GM21515 (cell line): ENCODE results near the gene AARSD1.
"Not testable (repeated sequence)": the region's sequence is repeated elsewhere in the genome, so short reads cannot be mapped to it uniquely, and the experiment has no call there.

ENCODE experiments used
- ATAC-seq: cut with Tn5 transposase; IDR thresholded peaks from one replicate; pipeline ENCODE4 v1.9.1; 2021; ENCODE audit not compliant: unreplicated experiment

AARSD1 gene

DNA sequence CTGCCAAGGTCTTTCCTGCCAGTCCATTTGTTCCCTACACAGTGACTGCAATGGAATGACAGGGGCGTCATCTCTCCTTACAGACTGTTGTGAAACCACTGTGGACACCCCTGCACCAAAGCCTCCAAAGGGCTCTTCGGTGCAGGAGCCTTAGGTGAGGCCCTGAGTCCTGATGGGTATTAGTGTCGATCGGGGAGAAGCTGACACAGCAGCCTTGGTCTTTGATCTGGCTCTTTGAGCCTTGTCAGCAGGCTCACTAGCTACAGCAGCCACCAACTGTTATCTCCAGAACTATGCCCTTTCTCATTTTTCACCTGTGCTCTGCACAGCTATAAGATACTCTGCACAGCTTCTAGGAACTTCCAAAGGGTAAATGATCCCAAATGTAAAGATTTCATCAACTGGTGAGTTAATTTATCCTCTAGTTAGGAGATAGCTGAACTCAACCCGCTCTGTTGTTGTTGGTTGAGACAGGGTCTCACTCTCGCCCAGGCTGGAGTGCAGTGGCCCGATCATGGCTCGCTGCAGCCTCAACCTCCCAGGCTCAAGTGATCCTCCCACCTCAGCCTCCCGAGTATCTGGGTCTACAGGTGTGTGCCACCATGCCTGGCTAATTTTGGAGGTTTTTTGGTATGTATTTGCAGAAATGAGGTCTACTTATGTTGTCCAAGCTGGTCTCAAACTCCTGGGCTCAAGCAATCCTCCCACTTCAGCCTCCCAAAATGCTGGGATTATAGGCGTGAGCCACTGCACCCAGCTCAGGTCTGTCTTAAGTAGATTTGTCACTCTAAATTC, 44.0 kb downstream of the AARSD1 start:
- ATAC-seq, result no peak

DNA sequence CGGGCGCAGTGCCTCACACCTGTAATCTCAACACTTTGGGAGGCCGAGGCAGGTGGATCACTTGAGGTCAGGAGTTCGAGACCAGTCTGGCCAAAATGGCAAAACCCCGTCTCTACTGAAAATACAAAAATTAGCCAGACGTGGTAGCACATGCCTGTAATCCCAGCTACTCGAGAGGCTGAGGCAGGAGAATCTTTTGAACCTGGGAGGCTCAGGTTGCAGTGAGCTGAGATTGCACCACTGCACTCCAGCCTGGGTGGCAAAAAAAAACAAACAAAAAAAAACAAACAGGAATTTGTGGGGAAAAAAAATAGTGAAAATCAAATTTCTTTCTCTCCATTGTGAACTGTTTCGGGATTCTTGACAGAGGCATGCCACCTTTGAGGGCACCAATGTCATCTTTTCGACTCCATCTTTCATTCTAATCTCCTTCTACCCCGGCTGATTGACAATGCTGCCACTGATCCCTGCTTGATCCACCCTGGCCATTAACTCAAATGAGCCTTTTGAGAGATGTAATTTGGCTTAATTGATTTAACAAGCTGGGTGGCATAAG, 44.7 kb downstream of the AARSD1 start:
- not testable (repeated sequence) for ATAC-seq

DNA sequence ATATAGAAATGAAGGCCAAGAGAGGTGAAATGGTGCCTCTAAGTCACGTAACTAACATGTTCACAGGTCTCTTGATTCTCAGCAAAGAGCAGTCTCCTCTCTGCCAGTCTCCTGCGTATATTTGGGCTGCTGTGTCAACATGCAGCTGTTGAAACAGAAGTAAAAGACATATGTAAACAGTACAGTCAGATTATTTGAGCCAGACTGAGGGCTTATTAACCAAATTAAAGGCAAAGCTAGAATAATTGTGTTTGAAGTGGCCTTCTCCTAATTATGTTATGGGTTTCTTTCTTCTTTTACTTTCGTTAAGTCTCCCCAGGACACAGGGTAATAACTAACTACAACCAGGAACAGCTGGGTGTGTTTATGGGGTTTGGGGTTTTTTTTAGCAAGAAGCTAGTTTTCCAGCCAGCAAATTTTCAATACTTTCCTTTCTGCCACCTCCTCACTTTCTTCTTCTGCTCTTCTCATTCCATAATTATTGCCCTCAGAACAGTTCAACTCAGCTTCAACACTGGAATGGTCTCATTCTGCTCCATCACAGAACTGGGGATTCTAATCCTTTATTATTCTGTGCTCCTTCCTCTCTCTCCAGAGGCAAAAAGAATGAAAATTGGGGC, 45.2 kb downstream of the AARSD1 start:
- no peak for ATAC-seq

DNA sequence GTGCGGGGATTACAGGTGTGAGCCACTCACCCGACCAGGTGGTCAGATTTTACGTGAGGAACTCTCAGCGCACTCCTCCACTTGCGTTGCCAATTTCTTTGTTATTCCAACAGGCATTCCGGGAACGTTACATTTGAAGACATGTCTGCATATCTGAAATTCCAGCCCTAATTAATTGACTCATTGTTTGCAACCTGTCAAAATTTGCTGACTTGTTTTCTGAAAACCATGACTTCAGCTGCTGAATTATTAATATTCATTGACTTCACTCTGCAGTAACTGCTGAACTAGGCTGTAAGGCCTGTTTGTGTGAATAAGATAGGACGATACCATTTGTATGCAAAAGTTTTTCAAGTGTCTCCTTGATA, 47.0 kb downstream of the AARSD1 start:
- ATAC-seq, result no peak

DNA sequence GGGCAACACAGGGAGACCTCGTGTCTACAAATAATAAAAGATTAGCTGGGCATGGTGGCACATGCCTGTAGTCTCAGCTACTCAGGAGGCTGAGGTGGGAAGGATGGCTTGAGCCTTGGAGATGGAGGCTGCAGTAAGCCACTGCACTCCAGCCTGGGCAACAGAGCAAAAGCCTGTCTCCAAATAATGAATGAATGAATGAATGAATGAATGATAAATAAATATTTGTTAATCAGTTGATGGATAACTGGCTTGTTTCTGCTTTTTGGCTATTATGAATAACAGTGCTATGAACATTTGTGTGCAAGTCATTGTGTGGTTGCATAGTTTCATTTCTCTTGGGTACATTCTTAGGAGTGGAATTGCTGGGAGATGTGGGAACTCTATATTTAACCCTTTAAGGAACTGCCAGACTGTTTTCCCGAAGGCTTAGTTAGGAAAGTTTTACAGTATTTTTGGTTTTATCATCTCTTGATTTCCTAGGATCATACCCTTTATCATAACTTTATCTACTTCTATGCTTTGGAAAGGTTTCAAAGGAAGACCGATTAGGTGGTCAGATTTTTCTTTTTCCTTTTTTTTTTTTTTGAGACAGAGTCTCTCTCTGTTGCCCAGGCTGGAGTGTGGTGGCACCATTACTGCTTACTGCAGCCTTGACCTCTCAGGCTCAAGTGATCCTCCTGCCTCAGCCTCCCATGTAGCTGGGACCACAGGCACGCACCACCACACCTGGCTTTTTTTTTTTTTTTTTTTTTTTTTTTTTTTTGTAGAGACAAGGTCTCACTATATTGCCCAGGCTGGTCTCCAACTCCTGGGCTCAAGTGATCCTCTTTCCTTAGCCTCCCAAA, 47.6 kb downstream of the AARSD1 start:
- not testable (repeated sequence) for ATAC-seq

DNA sequence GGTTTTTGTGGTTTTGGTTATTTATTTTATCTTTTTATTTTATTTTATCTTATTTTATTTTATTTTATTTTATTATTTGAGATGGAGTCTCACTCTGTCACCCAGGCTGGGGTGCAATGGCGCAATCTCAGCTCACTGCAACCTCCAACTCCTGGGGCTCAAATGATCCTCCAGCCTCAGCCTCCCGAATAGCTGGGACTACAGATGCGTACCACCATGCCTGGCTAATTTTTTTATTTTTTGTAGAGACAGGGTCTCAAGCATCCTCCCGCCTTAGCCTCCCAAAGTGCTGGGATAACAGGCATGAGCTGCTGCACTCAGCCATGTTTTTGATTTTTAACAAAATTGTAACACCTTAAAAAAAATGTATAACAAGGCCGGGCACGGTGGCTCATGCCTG, 49.0 kb downstream of the AARSD1 start:
- not testable (repeated sequence) for ATAC-seq

DNA sequence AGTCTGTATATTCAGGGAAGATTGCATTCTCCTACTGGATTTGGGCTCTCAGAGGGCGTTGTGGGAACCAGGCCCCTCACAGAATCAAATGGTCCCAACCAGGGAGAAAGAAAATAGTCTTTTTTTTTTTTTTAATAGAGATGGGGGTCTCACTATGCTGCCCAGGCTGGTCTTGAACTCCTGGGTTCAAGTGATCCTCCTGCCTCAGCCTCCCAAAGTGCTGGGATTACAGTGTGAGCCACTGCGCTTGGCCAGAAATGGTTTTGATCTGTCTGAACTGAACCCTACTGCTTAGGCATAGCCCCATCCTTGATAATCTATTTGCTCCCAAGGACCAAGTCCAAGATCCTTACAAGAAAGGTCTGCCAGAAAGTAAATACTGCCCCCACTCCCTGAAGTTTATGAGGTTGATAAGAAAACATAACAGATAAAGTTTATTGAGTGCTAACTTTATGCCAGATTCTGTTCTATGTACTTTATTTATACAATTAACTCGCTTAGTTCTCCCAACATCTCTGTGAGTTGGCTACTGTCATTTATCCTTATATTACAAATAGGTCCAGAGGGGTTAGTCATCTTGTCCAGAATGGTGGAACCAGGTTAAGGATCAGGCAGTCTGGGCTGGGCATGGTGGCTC, 50.2 kb downstream of the AARSD1 start:
- ATAC-seq, result no peak

DNA sequence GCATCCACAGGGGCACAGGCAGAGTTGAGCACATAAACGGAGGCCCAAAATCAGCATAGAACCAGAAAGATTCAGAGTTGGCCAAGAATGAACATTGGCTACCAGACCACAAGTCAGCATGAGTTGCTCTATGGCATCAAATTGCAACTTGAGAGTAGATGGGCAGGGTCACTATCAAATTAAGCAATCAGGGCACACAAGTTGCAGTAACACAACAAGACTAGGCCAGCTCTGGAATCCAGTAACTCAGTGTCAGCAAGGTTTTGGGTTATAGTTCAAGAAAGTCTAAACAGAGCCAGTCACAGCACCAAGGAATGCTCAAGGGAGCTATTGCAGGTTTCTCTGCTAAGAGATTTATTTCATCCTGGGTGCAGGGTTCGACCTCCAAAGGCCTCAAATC, 50.7 kb downstream of the AARSD1 start:
- no peak for ATAC-seq

DNA sequence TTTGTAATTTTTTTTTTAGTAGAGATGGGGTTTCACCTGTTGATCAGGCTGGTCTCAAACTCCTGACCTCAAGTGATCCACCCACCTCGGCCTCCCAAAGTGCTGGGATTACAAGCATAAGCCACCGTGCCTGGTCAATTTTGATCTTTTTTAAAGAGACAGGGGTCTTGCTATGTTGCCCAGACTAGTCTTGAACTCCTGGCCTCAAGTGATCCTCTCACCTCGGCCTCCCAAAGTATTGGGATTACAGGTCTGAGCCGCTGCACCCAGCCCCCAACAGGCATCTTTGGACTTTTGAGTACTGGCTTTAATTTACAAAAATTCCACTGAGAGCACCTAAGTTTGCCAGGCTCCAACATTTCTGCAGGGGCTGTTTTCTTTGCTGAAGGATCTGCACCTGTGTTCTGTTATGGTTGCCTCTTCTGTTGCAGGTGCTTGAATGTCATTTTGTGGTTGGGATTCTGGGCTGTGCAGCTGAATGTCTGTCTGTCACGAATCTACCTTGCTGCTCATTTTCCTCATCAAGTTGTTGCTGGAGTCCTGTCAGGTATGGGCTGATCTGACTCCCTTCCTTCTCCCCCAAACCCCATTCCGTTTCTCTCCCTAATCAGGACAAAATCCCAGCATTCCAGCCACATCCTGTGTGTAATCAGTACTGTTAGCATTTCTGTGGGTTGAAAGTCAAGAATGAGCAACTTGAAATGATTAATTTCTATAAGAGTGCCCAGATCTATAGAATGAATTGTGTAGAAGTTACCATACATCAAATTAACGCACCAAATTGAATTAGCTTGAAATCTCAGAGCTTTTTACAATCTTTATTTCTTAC, 55.2 kb downstream of the AARSD1 start:
- ATAC-seq, result no peak

DNA sequence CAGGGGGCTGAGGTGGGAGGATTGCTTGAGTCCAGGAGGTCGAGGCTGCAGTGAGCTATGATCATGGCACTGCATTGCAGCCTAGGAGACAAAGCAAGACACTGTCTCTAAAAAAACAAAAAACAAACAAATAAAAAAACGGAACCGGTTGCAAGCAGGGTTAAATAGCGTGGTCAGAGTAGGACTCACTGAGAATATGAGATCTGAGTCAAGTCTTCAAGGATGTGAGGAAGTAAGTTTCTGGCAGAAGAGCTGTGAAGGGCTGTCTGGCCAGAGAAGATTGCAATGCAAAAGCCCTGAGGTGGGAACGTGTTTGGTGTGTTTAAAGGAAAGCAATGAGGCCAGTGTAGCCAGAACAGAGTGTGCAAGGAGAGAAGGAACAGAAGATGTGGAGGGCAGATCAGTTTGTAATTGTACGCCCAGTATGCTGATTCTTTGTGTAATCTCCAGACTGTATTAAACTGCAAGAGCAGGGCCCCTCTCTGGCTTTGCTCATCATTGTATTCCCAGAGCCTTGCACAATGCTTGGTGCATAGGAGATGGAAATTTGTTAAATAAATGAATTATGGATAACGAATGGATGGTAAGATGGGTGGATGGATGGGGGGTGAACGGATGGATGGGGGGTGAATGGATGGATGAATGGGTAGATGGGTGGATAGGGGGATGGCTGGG, 57.3 kb downstream of the AARSD1 start:
- no peak for ATAC-seq

DNA sequence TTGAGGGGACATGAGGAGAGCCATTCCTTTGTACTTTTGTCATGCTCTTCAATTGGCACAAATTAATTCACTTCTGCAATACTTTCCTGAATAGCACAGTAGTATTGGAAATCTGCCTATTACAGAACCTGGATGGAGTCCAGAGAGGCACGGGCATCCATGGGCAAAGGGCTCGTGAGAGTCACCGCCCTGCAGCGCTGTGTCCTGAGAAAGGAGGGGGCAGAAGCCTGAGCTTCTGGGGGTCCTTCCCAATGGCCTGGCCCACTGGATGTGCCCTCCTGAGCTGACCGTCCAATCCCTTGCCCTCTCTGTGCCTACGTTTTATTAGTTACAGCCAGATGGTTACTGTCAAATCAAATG, 60.2 kb downstream of the AARSD1 start:
- no peak for ATAC-seq

DNA sequence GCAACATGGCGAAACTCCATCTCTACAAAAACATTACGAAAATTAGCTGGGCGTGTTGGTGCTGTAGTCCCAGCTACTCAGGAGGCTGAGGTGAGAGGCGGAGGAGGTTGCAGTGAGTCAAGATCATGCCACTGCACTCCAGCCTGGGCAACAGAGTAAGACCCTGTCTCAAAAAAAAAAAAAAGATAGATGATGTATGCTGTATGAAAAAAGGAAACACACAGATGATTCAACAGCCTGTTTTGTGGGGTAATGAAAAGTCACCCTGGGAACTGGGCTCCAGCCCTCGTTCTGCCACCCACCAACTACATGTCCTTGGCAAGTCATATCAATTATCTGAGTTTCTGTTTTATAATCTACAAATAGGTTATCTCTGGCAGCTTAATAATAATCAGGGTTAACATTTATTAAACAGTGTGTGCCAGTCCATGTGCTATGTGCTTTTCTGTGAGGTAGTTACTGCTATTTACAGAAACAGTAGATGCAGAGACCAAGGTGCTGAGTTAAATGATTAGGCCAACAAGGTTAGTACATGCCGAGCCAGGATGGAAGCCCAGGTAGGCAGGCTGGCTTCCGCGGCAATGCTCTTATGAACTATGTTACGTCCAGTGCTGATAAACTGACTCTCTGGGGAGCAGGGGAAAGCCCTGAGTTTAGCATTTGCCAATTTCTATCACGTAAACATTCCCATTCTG, 62.6 kb downstream of the AARSD1 start:
- no peak for ATAC-seq
